AG09309 (cell line): ENCODE data around the gene OSGEP.

Source experiments
- DNase-seq: peaks from one replicate; pipeline ENCODE4 v3.0.0-alpha.2; 2010; ENCODE audit warnings: low read depth
- H3K4me3 ChIP-seq: 2 replicates; pipeline ENCODE4 v1.5.1; 2011; ENCODE audit warnings: mild to moderate bottlenecking, low read depth, low read length, moderate library complexity; ENCODE audit not compliant: control insufficient read depth
- TF ChIP-seq, protein P1 (sequence below): IDR thresholded peaks from 2 replicates; pipeline ENCODE4 v1.5.1; 2011; ENCODE audit warnings: mild to moderate bottlenecking, low read depth, low read length, inconsistent platforms; ENCODE audit not compliant: insufficient read depth, control insufficient read depth; ENCODE audit errors: missing control alignments

Gene OSGEP

DNA sequence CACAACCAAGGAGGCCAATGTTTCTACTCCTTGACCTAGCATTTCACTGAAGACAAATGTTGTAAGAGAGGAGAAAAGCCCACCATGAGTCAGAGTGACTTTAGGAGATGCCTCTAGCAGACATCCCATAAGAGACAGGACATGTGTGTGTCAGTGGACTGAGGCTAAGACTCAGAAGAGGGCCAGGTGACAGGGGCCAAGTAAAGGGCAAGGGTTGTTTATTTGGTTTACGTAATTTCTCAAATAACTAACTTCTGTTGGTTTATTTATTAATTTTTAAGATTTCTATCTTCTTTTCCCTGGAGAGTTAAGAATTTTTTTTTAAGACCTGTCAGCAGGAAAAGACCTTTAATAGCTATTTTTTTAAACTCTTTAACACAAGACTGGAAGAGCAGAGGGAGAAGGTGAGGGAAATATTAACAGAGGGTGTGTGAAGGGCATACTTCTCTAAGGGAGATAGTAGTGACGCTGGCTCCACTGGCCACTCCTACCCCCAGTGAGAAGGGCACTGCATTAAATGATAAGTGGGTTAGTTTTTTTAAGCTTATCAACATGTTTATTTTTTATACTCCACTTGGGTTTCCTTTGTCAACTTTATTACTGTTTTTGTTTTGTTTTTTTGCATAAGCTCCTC is 18.0 kb upstream of the OSGEP start:
- no peak overlapping the region for H3K4me3 ChIP-seq
- TF ChIP-seq, protein P1, sequence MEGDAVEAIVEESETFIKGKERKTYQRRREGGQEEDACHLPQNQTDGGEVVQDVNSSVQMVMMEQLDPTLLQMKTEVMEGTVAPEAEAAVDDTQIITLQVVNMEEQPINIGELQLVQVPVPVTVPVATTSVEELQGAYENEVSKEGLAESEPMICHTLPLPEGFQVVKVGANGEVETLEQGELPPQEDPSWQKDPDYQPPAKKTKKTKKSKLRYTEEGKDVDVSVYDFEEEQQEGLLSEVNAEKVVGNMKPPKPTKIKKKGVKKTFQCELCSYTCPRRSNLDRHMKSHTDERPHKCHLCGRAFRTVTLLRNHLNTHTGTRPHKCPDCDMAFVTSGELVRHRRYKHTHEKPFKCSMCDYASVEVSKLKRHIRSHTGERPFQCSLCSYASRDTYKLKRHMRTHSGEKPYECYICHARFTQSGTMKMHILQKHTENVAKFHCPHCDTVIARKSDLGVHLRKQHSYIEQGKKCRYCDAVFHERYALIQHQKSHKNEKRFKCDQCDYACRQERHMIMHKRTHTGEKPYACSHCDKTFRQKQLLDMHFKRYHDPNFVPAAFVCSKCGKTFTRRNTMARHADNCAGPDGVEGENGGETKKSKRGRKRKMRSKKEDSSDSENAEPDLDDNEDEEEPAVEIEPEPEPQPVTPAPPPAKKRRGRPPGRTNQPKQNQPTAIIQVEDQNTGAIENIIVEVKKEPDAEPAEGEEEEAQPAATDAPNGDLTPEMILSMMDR, result no peak
- no peak for DNase-seq

DNA sequence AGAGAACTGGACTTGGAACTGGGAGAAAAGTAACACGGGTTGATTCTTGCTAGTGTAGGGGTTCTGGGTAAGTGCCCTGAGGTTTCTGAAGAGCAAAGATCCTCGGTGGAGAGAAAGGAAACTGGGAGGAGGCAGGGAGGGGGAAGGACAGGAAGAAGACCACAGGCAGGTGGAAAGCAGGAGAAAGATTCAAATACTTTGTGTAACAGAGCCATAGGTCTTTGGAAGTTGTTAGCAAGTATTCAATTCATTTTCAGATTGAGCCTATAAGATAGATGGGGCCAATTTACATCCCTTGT is 15.9 kb upstream of the OSGEP start:
- peak overlapping the region; percentile 92 for H3K4me3 ChIP-seq
- TF ChIP-seq, protein P1, result no peak
- no peak for DNase-seq

DNA sequence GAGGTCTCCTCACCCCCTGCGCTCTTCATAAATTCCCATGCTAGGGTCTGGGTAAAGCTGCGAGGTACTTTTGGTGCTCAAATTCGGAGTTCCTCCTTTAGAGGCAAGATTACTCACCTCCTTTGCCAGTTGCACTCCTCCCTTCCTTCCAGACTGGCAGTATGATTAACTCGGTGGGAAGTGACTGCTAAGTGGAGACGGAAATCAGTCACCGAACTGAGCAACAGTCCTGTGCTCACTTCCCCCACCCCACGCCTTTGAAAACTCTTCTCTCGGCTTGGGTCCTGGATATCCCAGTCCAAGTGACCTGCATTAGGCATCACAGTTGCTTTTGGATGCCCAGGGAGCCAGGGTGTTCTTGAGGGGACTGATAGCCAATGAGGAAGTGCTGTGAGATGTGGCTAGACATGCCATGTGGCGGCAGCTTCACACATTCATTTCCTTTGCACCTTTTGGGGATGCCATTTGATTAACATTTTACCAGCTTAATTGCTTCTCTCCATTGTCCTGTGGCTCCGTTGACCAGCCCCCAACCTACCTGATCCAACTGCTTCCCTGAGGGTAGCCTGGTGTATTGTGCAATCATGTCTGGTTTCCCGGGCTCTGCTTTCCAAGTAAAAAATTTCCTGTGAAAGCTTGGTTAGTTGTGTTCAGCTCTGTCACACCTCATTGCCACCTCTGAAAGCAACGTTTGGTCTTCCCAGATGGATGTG is 15.4 kb upstream of the OSGEP start:
- no peak for DNase-seq
- H3K4me3 ChIP-seq, result peak overlapping the region; percentile 92
- TF ChIP-seq, protein P1, result no peak

- DNase-seq, result peak; percentile 52
- TF ChIP-seq, protein P1, result no peak
- peak within 1 kb of the TSS; percentile 92 for H3K4me3 ChIP-seq
Measured at GRCh38 chr14:20469242-20469889, 14.8 kb upstream of the OSGEP start, which contains the start of gene PNP. PNP (plus strand) TSS chr14:20469406; CDS start chr14:20469525, 119 bp downstream.

DNA sequence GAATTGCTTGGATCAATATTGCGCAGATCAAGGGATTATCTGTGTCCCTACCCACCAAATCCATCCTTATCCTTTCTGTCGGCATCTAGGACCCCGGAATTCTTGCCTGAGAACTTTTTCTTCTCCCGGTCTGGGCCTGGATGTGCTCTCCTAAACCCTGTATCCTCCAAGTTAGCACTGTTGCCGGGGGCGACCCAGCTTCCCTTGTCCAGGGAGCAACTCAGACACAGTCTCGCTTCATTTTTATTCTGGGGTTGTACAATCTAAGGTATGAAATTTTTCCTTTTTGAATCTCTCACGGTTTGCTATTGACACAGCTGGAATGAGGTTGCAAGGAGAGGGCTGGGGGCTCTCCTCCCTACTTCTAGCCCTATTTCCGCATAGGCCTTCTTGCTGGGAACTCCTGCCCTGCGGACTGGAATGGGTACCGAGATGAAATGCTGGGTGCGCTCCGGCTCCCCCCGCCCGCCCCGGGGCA is 14.2 kb upstream of the OSGEP start:
- DNase-seq, result no peak
- TF ChIP-seq, protein P1, result no peak
- H3K4me3 ChIP-seq, result peak overlapping the region; percentile 92

GRCh38 chr14:20461225-20462141 is 6.9 kb upstream of the OSGEP start, which contains the start of gene PIP4P1:
PIP4P1 (minus strand) TSS chr14:20461434; CDS start chr14:20461325, 109 bp downstream.
- TF ChIP-seq, protein P1, result no peak
- H3K4me3 ChIP-seq, result peak within 1 kb of the TSS; percentile 59
- peak; percentile 100 for DNase-seq
